Neural crest cell (in vitro differentiated cells): Measurements from ENCODE around the gene SPNS1. TPM values are rescaled to one million over a fixed set of nuclear protein-coding genes. Genes with fewer than 3 reads are reported as not detected.

Experiments used
- DNase-seq: peaks from one replicate; pipeline ENCODE4 v3.0.0; 2021; ENCODE audit warnings: low read depth, mixed read lengths, low spot score
- H3K27ac Mint-ChIP-seq: one replicate; pipeline ENCODE4 v1.8.0; 2021; ENCODE audit warnings: mild to moderate bottlenecking, mixed read lengths; ENCODE audit not compliant: unreplicated experiment
- H3K27me3 Mint-ChIP-seq: 2 replicates; pipeline ENCODE4 v1.8.0; 2021; ENCODE audit warnings: low read depth, mild to moderate bottlenecking, mixed read lengths
- H3K36me3 Mint-ChIP-seq: 2 replicates; pipeline ENCODE4 v1.8.0; 2021; ENCODE audit warnings: low read depth, mild to moderate bottlenecking, mixed read lengths
- H3K4me1 Mint-ChIP-seq: 2 replicates; pipeline ENCODE4 v1.8.0; 2021; ENCODE audit warnings: mixed read lengths
- H3K4me3 Mint-ChIP-seq: one replicate; pipeline ENCODE4 v1.8.0; 2021; ENCODE audit warnings: mild to moderate bottlenecking, mixed read lengths
- H3K9me3 Mint-ChIP-seq: 2 replicates; pipeline ENCODE4 v1.8.0; 2021; ENCODE audit warnings: mixed read lengths
- CTCF ChIP-seq: fragments of 200-600 bp; sonication (generic); conservative IDR thresholded peaks from 2 replicates; pipeline ENCODE4 v1.5.0; 2021; ENCODE audit warnings: antibody characterized with exemption, mild to moderate bottlenecking
- total RNA-seq: library from RNA; stranded (reverse); gene quantifications from 2 replicates; pipeline ENCODE4 v1.2.1, GENCODE V29; 2021

SPNS1 gene
- total RNA-seq, 1 donor from 2014 or later, result 48.1 TPM

GRCh38 chr16:28950648-28951409, 23.7 kb upstream of the SPNS1 start, which contains the start of gene NFATC2IP:
TSS of gene NFATC2IP (plus strand) at chr16:28950937. CDS start at chr16:28951012, 75 bp downstream.
- H3K4me3 Mint-ChIP-seq, result peak within 1 kb of the TSS; percentile 98
- H3K27me3 Mint-ChIP-seq, result peaks cover 8% of the 10 kb centered on the region
- peaks cover 3% of the 10 kb centered on the region for H3K36me3 Mint-ChIP-seq
- no peaks in the 10 kb centered on the region for H3K9me3 Mint-ChIP-seq
- peak within 1 kb of the TSS; percentile 7 for H3K27ac Mint-ChIP-seq
- no peak for TF ChIP-seq CTCF
- peaks cover 27% of the 10 kb centered on the region for H3K4me1 Mint-ChIP-seq
- peak; percentile 100 for DNase-seq

GRCh38 chr16:28951410-28951943, 23.1 kb upstream of the SPNS1 start:
- Mint-ChIP-seq H3K4me1 (peaks cover 26% of the 10 kb centered on the region), H3K4me3 (peak overlapping the region; percentile 98), H3K27ac (no peak overlapping the region), H3K9me3 (no peaks in the 10 kb centered on the region), H3K36me3 (peaks cover 6% of the 10 kb centered on the region), H3K27me3 (peaks cover 7% of the 10 kb centered on the region)
- DNase-seq, result no peak
- TF ChIP-seq CTCF, result no peak

DNA sequence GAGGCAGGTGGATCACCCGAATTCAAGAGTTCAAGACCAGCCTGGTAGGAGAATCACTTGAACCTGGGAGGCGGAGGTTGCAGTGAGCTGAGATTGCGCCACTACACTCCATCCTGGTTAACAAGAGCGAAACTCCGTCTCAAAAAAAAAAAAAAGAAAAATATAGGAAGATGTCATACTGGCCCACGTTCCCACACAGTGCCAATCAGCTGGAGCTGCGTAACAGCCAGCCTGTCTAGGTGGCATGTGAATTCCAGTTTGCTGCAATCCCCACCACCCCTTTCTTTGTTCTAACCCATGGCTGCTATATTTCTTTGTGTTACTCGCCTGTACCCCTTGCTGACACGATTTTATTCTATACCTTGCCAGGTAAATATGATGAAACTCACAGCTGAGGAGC, 16.4 kb upstream of the SPNS1 start:
- no peaks in the 10 kb centered on the region for H3K4me1 Mint-ChIP-seq
- H3K36me3 Mint-ChIP-seq, result peaks cover 14% of the 10 kb centered on the region
- no peaks in the 10 kb centered on the region for H3K27me3 Mint-ChIP-seq
- no peak overlapping the region for H3K27ac Mint-ChIP-seq
- H3K9me3 Mint-ChIP-seq, result no peaks in the 10 kb centered on the region
- TF ChIP-seq CTCF, result no peak
- no peak overlapping the region for H3K4me3 Mint-ChIP-seq
- no peak for DNase-seq

GRCh38 chr16:28958836-28959235, 15.7 kb upstream of the SPNS1 start:
- no peak for TF ChIP-seq CTCF
- Mint-ChIP-seq H3K9me3 (no peaks in the 10 kb centered on the region), H3K27me3 (no peaks in the 10 kb centered on the region), H3K27ac (no peak overlapping the region), H3K4me3 (no peak overlapping the region), H3K36me3 (peaks cover 14% of the 10 kb centered on the region), H3K4me1 (no peaks in the 10 kb centered on the region)
- no peak for DNase-seq

GRCh38 chr16:28964072-28964471, 10.5 kb upstream of the SPNS1 start:
- TF ChIP-seq CTCF, result no peak
- H3K9me3 Mint-ChIP-seq, result no peaks in the 10 kb centered on the region
- no peak for DNase-seq
- no peaks in the 10 kb centered on the region for H3K4me1 Mint-ChIP-seq
- peaks cover 9% of the 10 kb centered on the region for H3K36me3 Mint-ChIP-seq
- no peak overlapping the region for H3K4me3 Mint-ChIP-seq
- H3K27ac Mint-ChIP-seq, result no peak overlapping the region
- H3K27me3 Mint-ChIP-seq, result no peaks in the 10 kb centered on the region
